ENCODE results near the gene DYSF. TPM values are rescaled to one million over a fixed set of nuclear protein-coding genes. Genes with fewer than 3 reads are reported as not detected.
A peak's percentile ranks its signal among the peaks of the same experiment; 100 is the strongest.
"Not testable (repeated sequence)": the region's sequence is repeated elsewhere in the genome, so short reads cannot be mapped to it uniquely, and the experiment has no call there.

DYSF gene
- total RNA-seq (2022) = 1.7 and 2.2 TPM in 2 replicates
- Bru-seq, nascent RNA = percentile 23 among the genes with signal in this experiment
- BruChase-seq, experiment 1, labeled RNA remaining after a 2-hour chase = percentile 29 among the genes with signal in this experiment
- percentile 28 among the genes with signal in this experiment for BruChase-seq, experiment 2, labeled RNA remaining after a 6-hour chase
- long read RNA-seq, full-length matches to known transcripts = 1 of 2 reads
- long read RNA-seq, partial matches to known transcripts = 0 of 2 reads
- long read RNA-seq, other reads (novel, unspliced or antisense) = 1 of 2 reads

DNA sequence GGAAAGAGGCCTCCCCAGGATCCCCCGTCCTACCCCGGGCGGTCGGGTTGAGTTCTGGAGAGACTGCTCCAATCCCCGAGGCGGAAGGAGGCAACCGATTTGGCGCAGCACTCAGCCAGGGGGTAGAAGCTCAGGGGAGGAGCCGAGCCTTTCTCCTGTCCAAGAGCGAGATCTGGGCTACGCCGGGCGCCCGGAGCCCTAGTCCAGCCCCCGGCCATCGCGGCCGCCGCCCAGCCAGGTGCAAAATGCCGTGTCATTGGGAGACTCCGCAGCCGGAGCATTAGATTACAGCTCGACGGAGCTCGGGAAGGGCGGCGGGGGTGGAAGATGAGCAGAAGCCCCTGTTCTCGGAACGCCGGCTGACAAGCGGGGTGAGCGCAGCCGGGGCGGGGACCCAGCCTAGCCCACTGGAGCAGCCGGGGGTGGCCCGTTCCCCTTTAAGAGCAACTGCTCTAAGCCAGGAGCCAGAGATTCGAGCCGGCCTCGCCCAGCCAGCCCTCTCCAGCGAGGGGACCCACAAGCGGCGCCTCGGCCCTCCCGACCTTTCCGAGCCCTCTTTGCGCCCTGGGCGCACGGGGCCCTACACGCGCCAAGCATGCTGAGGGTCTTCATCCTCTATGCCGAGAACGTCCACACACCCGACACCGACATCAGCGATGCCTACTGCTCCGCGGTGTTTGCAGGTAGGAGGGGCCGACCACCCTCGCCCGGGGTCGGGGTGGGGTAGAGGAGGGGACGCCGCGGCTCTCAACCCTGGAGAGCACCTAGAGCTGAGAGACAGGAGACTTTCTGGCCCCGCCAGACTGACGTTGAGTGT, at the start of gene DYSF:
Gene DYSF, plus strand, starts transcription at position 158 of the 817 bp plus-strand sequence.
- H3K27ac Mint-ChIP-seq (ENCODE audit: unreplicated experiment) = no peak within 1 kb of the TSS
- no peaks in the 10 kb centered on the region for H3K36me3 Mint-ChIP-seq (ENCODE audit: insufficient read depth, unreplicated experiment)
- H3K4me3 Mint-ChIP-seq (ENCODE audit: unreplicated experiment) = peak within 1 kb of the TSS; percentile 65
- no peaks in the 10 kb centered on the region for H3K27me3 Mint-ChIP-seq (ENCODE audit: insufficient read depth, unreplicated experiment)
- Histone ChIP-seq H3K4me1 (peaks cover 18% of the 10 kb centered on the region), H3K36me3 (ENCODE audit: control insufficient read depth, insufficient read depth, low read length) (no peaks in the 10 kb centered on the region), H3K9me3 (no peaks in the 10 kb centered on the region), H3K27me3 (replicated peaks; ENCODE audit: control insufficient read depth, insufficient read depth, low read length) (no peaks in the 10 kb centered on the region), H3K4me3 (ENCODE audit: low read depth, low read length) (peak within 1 kb of the TSS; percentile 41)
- ChIA-PET CTCF (interaction anchor here (1.1 to 1.7 kb wide), 5 partner anchors 46 to 154 kb away, joined by 3 to 6 read pairs (median 4); partner anchors contain the start of gene ZNF638), POLR2A (no interaction called here)
- peaks cover 23% of the 10 kb centered on the region for H3K4me1 Mint-ChIP-seq (ENCODE audit: low read depth, unreplicated experiment)
- no peaks in the 10 kb centered on the region for H3K9me3 Mint-ChIP-seq (ENCODE audit: unreplicated experiment)
- DNase-seq = peak; percentile 59 to 67
- no TSS peak for BruUV-seq (replicated peaks)
- intact Hi-C loops (cut with micrococcal nuclease; ENCODE audit: unreplicated experiment) = loop anchor here (2.0 kb wide), 1 partner anchor 57 kb away; no protein-coding TSS in a partner anchor
- TF ChIP-seq, protein P1, sequence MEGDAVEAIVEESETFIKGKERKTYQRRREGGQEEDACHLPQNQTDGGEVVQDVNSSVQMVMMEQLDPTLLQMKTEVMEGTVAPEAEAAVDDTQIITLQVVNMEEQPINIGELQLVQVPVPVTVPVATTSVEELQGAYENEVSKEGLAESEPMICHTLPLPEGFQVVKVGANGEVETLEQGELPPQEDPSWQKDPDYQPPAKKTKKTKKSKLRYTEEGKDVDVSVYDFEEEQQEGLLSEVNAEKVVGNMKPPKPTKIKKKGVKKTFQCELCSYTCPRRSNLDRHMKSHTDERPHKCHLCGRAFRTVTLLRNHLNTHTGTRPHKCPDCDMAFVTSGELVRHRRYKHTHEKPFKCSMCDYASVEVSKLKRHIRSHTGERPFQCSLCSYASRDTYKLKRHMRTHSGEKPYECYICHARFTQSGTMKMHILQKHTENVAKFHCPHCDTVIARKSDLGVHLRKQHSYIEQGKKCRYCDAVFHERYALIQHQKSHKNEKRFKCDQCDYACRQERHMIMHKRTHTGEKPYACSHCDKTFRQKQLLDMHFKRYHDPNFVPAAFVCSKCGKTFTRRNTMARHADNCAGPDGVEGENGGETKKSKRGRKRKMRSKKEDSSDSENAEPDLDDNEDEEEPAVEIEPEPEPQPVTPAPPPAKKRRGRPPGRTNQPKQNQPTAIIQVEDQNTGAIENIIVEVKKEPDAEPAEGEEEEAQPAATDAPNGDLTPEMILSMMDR (IDR thresholded peaks at IDR 0.05; ENCODE audit: insufficient read depth in 1 of 2, low read depth in 1 of 2, low read length in 1 of 2, severe bottlenecking in 1 of 2, unreplicated experiment in 1 of 2) = no peak

DNA sequence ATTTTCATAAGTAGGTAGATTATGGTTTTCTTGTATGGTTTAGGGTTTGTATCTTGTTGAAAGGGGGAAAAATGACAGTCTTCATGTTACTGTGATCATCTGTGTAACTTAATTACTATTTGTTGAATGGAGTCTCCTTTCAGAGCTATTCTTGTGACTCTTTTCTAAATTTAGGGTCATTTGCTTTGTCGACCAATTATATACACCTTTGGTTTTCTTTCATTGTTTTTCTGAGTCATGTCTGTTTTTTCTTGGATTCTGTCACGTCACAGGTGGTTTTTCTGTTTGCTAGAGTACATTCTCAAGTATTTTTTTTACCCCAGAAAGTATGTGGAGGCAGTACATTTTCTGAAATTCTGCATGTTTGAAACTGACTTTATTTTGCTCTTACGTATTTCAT, 43.8 kb upstream of the DYSF start:
- no peaks in the 10 kb centered on the region for H3K4me1 Mint-ChIP-seq (ENCODE audit: low read depth, unreplicated experiment)
- TF ChIP-seq, protein P1 (IDR thresholded peaks at IDR 0.05; ENCODE audit: insufficient read depth in 1 of 2, low read depth in 1 of 2, low read length in 1 of 2, severe bottlenecking in 1 of 2, unreplicated experiment in 1 of 2) = no peak
- no peak for DNase-seq
- H3K36me3 Mint-ChIP-seq (ENCODE audit: insufficient read depth, unreplicated experiment) = peaks cover 50% of the 10 kb centered on the region
- no peak overlapping the region for H3K4me3 Mint-ChIP-seq (ENCODE audit: unreplicated experiment)
- no peak overlapping the region for H3K27ac Mint-ChIP-seq (ENCODE audit: unreplicated experiment)
- intact Hi-C loops (cut with micrococcal nuclease; ENCODE audit: unreplicated experiment) = no loop called here
- BruUV-seq (replicated peaks) = no TSS peak
- Histone ChIP-seq H3K36me3 (ENCODE audit: control insufficient read depth, insufficient read depth, low read length) (no peaks in the 10 kb centered on the region; the same call in 1 of the 2 replicates), H3K27me3 (replicated peaks; ENCODE audit: control insufficient read depth, insufficient read depth, low read length) (no peaks in the 10 kb centered on the region), H3K4me1 (no peaks in the 10 kb centered on the region), H3K4me3 (ENCODE audit: low read depth, low read length) (no peak overlapping the region), H3K9me3 (no peaks in the 10 kb centered on the region; the same call in 1 of the 2 replicates)
- H3K27me3 Mint-ChIP-seq (ENCODE audit: insufficient read depth, unreplicated experiment) = no peaks in the 10 kb centered on the region
- peaks cover 9% of the 10 kb centered on the region for H3K9me3 Mint-ChIP-seq (ENCODE audit: unreplicated experiment)
- ChIA-PET POLR2A (no interaction called here), CTCF (no interaction called here)

DNA sequence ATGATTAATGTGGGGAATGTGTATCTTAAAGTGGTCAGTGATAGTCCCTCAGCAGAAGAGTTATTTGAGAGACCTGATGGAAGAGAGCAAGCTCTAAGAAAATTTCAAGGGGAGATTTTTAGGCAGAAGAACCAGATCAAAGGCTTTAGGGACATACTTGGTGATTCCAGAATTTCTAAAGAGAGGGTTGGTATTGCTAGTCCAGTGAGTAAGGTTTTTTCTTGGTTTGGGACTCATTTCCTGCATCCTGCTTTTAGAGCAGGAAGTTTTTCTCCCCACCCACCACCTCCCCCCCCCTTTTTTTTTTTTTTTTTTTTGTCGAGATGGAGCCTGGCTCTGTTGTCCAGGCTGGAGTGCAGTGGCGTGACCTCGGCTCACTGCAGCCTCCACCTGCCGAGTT, 42.7 kb upstream of the DYSF start:
- H3K36me3 ChIP-seq (ENCODE audit: control insufficient read depth, insufficient read depth, low read length) = no peaks in the 10 kb centered on the region; the same call in 1 of the 2 replicates
- H3K9me3 Mint-ChIP-seq (ENCODE audit: unreplicated experiment) = peaks cover 9% of the 10 kb centered on the region
- TF ChIP-seq, protein P1 (IDR thresholded peaks at IDR 0.05; ENCODE audit: insufficient read depth in 1 of 2, low read depth in 1 of 2, low read length in 1 of 2, severe bottlenecking in 1 of 2, unreplicated experiment in 1 of 2) = no peak
- no peak overlapping the region for H3K4me3 Mint-ChIP-seq (ENCODE audit: unreplicated experiment)
- ChIA-PET POLR2A (no interaction called here), CTCF (no interaction called here)
- H3K27me3 Mint-ChIP-seq (ENCODE audit: insufficient read depth, unreplicated experiment) = no peaks in the 10 kb centered on the region
- BruUV-seq (replicated peaks) = no TSS peak
- no peaks in the 10 kb centered on the region; the same call in 1 of the 2 replicates for H3K9me3 ChIP-seq
- H3K27ac Mint-ChIP-seq (ENCODE audit: unreplicated experiment) = peak overlapping the region; percentile 2
- no peak overlapping the region for H3K4me3 ChIP-seq (ENCODE audit: low read depth, low read length)
- H3K4me1 ChIP-seq = no peaks in the 10 kb centered on the region
- peaks cover 40% of the 10 kb centered on the region for H3K36me3 Mint-ChIP-seq (ENCODE audit: insufficient read depth, unreplicated experiment)
- H3K27me3 ChIP-seq (replicated peaks; ENCODE audit: control insufficient read depth, insufficient read depth, low read length) = no peaks in the 10 kb centered on the region
- DNase-seq = no peak
- no peaks in the 10 kb centered on the region for H3K4me1 Mint-ChIP-seq (ENCODE audit: low read depth, unreplicated experiment)
- intact Hi-C loops (cut with micrococcal nuclease; ENCODE audit: unreplicated experiment) = no loop called here

DNA sequence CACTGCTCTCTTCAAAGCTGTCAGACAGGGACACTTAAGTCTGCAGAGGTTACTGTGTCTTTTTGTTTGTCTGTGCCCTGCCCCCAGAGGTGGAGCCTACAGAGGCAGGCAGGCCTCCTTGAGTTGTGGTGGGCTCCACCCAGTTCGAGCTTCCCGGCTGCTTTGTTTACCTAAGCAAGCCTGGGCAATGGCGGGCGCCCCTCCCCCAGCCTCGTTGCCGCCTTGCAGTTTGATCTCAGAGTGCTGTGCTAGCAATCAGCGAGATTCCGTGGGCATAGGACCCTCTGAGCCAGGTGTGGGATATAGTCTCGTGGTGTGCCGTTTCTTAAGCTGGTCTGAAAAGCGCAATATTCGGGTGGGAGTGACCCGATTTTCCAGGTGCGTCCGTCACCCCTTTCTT, 36.5 kb upstream of the DYSF start:
- DNase-seq = peak; percentile 50 to 77
- CTCF ChIA-PET = interaction anchor here (0.7 kb wide), 1 partner anchor 21 kb away, joined by 5 read pairs; no protein-coding TSS in a partner anchor

More for the DNA sequence above, 36.5 kb upstream of the DYSF start:
- peak overlapping the region; percentile 29 for H3K4me3 ChIP-seq (ENCODE audit: low read depth, low read length)
- peak overlapping the region; percentile 93 for H3K27ac Mint-ChIP-seq (ENCODE audit: unreplicated experiment)
- intact Hi-C loops (cut with micrococcal nuclease; ENCODE audit: unreplicated experiment); H3K4me1 ChIP-seq; H3K27me3 ChIP-seq (replicated peaks; ENCODE audit: control insufficient read depth, insufficient read depth, low read length); H3K9me3 ChIP-seq; POLR2A ChIA-PET; H3K4me1 Mint-ChIP-seq (ENCODE audit: low read depth, unreplicated experiment); H3K9me3 Mint-ChIP-seq (ENCODE audit: unreplicated experiment); H3K36me3 ChIP-seq (ENCODE audit: control insufficient read depth, insufficient read depth, low read length); H3K27me3 Mint-ChIP-seq (ENCODE audit: insufficient read depth, unreplicated experiment): not testable (repeated sequence)
- peak overlapping the region; percentile 75 for H3K4me3 Mint-ChIP-seq (ENCODE audit: unreplicated experiment)
- peaks cover 11% of the 10 kb centered on the region for H3K36me3 Mint-ChIP-seq (ENCODE audit: insufficient read depth, unreplicated experiment)
- TSS peak; percentile 70 for BruUV-seq (replicated peaks)

Data from Caco-2 (cell line).